DMS153 treated with DMSO at 0.1 percent for 48 hours (cell line): ENCODE results near the gene PJA1.

ENCODE experiments used
- DNase-seq: peaks from one replicate; lab custom pipeline; 2025; ENCODE audit not compliant: unreplicated experiment; lab: John Stamatoyannopoulos, UW

Gene PJA1

GRCh38 chrX:69170319-69170718, 5.1 kb upstream of the PJA1 start:
- DNase-seq = no peak

- no peak for DNase-seq
Measured at GRCh38 chrX:69163936-69164741, 1.1 kb downstream of the PJA1 start.

DNA sequence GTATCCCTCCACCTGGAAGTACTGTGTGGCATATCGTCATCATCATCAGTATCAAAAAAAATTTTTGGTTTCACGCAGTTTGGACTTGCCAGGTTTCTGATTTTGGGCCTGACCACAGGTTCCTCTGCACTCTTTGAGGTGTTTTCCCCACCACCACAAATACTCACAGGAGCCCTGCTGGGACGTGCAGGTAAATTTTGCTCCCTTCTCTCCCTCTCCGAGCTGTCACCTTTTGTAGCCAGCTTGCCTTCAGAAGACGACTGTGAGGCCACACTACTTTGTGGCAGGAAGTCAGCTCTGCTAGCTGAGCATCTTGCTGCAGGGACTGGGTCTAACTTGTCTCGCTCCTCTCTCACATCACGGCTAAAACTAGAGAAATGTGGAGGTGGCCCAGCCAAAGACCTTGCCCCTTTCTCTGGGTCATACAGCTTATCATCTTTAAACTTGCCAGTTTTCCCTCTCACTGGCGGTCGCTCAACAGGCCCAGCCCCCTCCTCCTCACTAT, 2.8 kb downstream of the PJA1 start:
- DNase-seq = no peak

DNA sequence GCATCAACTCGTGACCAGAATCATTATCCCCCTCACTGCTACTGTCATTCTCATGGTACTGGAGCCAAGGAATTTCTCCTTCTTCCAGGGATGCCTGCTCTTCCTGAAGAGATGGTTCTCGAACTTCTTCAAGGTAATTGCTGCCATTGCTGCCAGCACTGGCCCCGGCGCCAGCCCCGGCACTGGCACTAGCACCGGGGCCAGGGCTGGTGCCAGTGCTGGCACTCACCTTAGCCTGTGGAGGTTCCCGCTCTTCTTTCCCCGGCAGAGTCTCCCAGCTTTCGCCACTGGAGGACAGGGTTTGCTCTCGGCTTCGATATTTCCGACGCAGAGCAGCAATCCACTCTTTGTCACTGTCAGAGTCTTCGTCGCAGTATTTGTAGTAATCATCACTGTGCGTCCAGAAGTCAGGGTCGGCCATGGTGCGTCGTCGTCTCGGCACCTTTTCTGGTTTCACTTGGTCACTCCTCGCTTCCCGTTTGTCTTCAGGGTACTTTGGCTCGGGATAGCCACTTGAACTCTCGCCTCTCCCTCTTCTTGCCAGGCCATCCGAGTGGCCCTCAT, 3.4 kb downstream of the PJA1 start:
- no peak for DNase-seq

DNA sequence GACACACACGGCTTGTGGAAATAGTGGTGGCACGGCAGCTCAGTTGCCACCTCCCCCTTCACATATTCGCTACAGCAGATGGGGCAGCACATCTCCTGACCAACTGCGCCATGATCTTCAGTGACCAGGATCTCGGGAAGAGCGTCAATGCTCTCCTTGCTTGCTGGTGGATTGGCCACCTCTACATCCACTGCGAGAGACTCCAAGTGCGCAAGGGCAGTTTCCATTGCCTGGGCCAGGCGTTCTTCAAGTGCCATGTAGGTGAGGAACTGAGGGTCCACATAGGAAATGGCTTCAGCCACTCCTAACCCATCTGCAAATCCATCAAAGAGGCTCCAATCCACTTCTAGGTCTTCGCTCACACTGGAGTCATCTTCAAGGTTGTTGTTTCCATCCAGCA, 3.9 kb downstream of the PJA1 start:
- DNase-seq = no peak

GRCh38 chrX:69158166-69158980, 6.9 kb downstream of the PJA1 start:
- no peak for DNase-seq

DNA sequence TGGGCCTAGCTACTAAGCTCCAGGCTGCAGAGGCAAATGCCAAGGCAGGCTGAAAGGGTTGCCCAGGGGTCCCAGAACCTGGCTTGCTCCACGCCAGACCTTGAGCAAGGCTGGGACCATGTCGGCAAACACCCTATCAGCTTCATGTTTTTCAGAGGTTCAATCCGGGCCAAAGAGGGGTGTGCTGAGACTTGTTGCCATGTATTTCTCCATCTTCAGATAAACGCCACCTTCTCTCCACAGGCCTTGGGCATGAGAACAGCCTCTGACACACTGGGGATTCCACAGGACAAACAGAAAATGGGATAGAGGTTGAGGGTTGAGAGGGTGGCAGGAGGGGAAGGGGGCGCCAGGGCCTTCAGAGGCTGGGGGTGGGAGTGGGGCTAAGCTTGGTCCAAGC, 8.6 kb downstream of the PJA1 start:
- DNase-seq = no peak

DNA sequence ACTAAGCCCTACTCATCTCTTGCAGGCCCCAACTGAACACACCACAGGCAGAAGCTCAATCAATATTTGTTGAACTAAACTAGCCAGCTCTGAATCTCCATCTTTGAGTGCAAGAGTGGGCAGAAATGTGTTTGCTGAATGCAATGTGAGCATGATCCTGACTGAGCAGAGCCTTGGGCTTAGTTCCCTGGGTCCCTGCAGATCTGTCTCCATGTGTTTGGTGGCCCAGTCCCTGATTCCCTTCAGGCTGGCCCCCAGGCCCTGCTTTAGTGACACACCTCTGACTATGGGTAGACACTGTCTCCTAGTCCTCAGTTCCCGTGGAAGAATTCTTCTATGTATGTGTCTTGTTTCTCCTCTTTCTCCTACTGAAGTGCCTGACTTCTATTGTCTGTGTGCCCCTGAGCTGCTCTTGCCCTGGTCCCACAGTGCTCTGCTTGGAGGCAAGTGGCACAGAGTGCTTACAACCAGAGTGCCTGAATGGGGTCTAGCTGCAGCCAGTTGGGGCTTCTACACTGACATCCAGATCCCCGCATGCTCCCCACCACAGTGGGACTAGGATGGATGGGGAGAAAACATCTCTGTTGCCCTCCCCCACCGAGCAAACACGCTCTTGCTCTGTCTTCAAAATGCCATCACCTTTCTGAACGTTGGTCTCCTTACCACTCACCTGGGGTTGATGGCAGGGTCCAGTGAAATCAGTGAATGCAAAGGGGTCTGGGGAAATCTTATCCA, 9.3 kb downstream of the PJA1 start:
- DNase-seq = no peak

- no peak for DNase-seq
Measured at GRCh38 chrX:69154051-69154450, 11.2 kb downstream of the PJA1 start.

- no peak for DNase-seq
Measured at GRCh38 chrX:69153060-69153730, 12.1 kb downstream of the PJA1 start.

- DNase-seq = no peak
Measured at GRCh38 chrX:69152417-69152841, 12.8 kb downstream of the PJA1 start.

GRCh38 chrX:69151866-69152284, 13.4 kb downstream of the PJA1 start:
- DNase-seq = no peak

GRCh38 chrX:69150281-69150960, 14.8 kb downstream of the PJA1 start:
- no peak for DNase-seq

DNA sequence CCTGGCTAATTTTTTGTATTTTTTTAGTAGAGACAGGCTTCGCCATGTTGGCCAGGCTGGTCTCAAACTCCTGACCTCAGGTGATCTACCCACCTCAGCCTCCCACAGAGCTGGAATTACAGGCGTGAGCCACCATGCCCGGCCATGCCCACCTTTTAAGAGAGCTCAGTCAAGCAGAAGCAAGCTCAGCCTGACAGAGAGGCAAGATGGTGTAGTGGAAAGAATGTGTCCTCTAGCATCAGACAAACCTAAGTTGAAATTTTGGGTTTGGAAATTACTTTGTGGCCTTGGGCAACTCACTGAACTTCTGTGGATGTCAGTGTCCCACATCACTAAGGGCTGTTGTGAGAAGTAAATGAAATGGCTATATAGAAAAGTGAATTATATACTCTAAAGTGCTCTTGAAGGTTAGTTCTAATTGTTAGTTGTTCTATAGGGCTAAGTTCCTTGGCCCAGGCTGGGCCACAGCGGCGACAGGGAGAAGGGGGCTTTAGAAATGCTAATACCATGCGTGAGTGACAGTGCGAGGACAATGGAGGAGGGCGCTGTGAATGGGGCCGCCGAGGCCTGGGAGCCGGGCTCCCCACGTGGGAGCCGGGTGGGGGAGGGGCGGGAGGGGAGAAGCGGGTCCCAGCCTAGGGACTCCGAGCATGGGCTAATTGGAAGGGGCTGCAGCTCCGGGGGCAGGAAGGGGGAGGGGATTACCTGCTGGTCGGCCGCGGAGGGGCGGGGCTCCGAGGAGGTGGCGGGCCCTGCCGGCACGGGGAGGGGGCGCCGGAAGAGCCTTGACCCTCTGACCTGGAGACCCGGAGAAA, 15.6 kb downstream of the PJA1 start:
- DNase-seq = no peak

DNA sequence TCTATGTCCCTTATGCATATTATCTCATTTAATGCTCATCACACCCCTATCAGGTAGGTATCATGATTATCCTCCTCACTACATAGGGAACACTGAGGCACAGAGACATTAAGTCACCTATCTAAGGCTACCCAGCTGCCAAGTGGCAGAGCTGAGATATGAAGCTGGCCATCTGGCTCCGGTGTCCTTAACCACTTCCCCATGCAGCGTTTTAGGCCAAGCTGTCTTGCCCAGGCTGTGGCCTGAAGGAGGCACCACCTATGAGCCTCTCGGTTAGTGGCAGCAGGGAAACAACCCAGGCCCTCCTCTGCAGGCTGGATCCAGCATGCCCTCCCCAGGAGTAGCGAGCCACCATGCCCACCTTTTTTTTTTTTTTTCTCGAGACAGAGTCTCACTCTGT, 16.3 kb downstream of the PJA1 start:
- DNase-seq = no peak

- no peak for DNase-seq
Measured at GRCh38 chrX:69146739-69147138, 18.5 kb downstream of the PJA1 start.

DNA sequence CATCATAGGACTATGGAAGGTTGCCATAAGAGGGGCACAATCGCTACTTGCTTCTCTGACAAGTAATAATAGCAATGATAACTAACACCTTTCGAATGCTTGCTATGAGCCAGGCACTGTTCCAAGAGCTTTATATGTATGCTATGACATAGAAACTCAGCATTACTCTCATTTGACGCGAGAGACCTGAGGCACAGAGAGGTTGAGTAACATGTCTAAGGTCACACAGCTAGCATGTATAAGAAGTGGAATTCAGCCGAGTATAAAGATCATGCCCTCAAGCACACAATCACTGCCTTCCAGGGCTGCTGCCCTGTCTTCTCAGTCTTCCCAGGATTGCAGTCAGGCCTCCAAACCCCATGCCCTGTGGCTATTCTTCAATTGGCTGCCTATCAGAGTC, 19.5 kb downstream of the PJA1 start:
- DNase-seq = no peak

GRCh38 chrX:69144838-69145680, 20.2 kb downstream of the PJA1 start:
- no peak for DNase-seq
